Measurements from ENCODE around the gene CFAP46. TPM values are rescaled to one million over a fixed set of nuclear protein-coding genes. Genes with fewer than 3 reads are reported as not detected.

The CFAP46 gene
- total and polyA plus RNA-seq, 4 donors = 0.33 to 0.59 (median 0.42) TPM

- peaks cover 0 to 44% (median 1%) of the 10 kb centered on the region in 4 donors for H3K27me3 ChIP-seq (ENCODE audit: control insufficient read depth in 4 of 4, insufficient read depth in 4 of 4, low read length in 3 of 4)
- no peak for TF ChIP-seq HNF4G (IDR thresholded peaks at IDR 0.05)
- TF ChIP-seq RAD21 (IDR thresholded peaks at IDR 0.05) = no peak
- no peak for TF ChIP-seq FOXA1 (IDR thresholded peaks at IDR 0.05)
- TF ChIP-seq GABPA (IDR thresholded peaks at IDR 0.05 in 1 of 2, conservative IDR thresholded peaks at IDR 0.05 in 1 of 2) = no peak
- TF ChIP-seq TAF1 (conservative IDR thresholded peaks at IDR 0.05) = no peak
- no peak for TF ChIP-seq REST (IDR thresholded peaks at IDR 0.05)
- no peak for TF ChIP-seq YY1 (IDR thresholded peaks at IDR 0.05)
- no peak for TF ChIP-seq EGR1 (IDR thresholded peaks at IDR 0.05; ENCODE audit: low read depth in 2 of 2)
- no peak for TF ChIP-seq RXRA (IDR thresholded peaks at IDR 0.05)
- TF ChIP-seq JUND (IDR thresholded peaks at IDR 0.05) = no peak
- no peak for TF ChIP-seq HNF4A (conservative IDR thresholded peaks at IDR 0.05)
- TF ChIP-seq SP1 (IDR thresholded peaks at IDR 0.05) = no peak
- TF ChIP-seq FOXA2 (IDR thresholded peaks at IDR 0.05) = no peak
- no peak for TF ChIP-seq MAX (IDR thresholded peaks at IDR 0.05)
- TF ChIP-seq ATF3 (IDR thresholded peaks at IDR 0.05) = no peak
- no peak for TF ChIP-seq ZBTB33 (IDR thresholded peaks at IDR 0.05)
- 65% methylated on average over 15 of the region's 15 CpGs for WGBS
- no peak for DNase-seq (ENCODE audit: low spot score)
- H3K9ac ChIP-seq (ENCODE audit: low read depth in 1 of 2, low read length in 2 of 2) = no peak overlapping the region
- no peaks in the 10 kb centered on the region for H3K36me3 ChIP-seq (ENCODE audit: control insufficient read depth in 4 of 4, insufficient read depth in 3 of 4, low read depth in 1 of 4, low read length in 3 of 4)
- H3K4me3 ChIP-seq (ENCODE audit: low read depth in 1 of 3, low read length in 3 of 3) = no peak overlapping the region
- peaks cover 2 to 22% (median 6%) of the 10 kb centered on the region in 4 donors for H3K4me1 ChIP-seq (ENCODE audit: control insufficient read depth in 4 of 4, insufficient read depth in 4 of 4, low read length in 3 of 4)
- H3K9me3 ChIP-seq (ENCODE audit: control insufficient read depth in 4 of 4, low read length in 3 of 4) = peaks cover 0 to 4% (median 0%) of the 10 kb centered on the region in 4 donors
- no peak overlapping the region for H3K27ac ChIP-seq (ENCODE audit: low read depth in 1 of 2, low read length in 2 of 2)
Observed at GRCh38 chr10:132789659-132790148, 152.7 kb downstream of the CFAP46 start.

GRCh38 chr10:132788831-132789219 is 153.5 kb downstream of the CFAP46 start:
- Histone ChIP-seq H3K4me1 (ENCODE audit: control insufficient read depth in 4 of 4, insufficient read depth in 4 of 4, low read length in 3 of 4) (peaks cover 2 to 22% (median 6%) of the 10 kb centered on the region in 4 donors), H3K4me3 (ENCODE audit: low read depth in 1 of 3, low read length in 3 of 3) (no peak overlapping the region), H3K9ac (ENCODE audit: low read depth in 1 of 2, low read length in 2 of 2) (no peak overlapping the region), H3K27ac (ENCODE audit: low read depth in 1 of 2, low read length in 2 of 2) (no peak overlapping the region), H3K36me3 (ENCODE audit: control insufficient read depth in 4 of 4, insufficient read depth in 3 of 4, low read depth in 1 of 4, low read length in 3 of 4) (no peaks in the 10 kb centered on the region), H3K9me3 (ENCODE audit: control insufficient read depth in 4 of 4, low read length in 3 of 4) (peaks cover 0 to 9% (median 3%) of the 10 kb centered on the region in 4 donors), H3K27me3 (ENCODE audit: control insufficient read depth in 4 of 4, insufficient read depth in 4 of 4, low read length in 3 of 4) (peaks cover 0 to 53% (median 1%) of the 10 kb centered on the region in 4 donors)
- TF ChIP-seq REST (IDR thresholded peaks at IDR 0.05) = no peak
- no peak for TF ChIP-seq TAF1 (conservative IDR thresholded peaks at IDR 0.05)
- no peak for TF ChIP-seq JUND (IDR thresholded peaks at IDR 0.05)
- no peak for TF ChIP-seq CTCF (IDR thresholded peaks at IDR 0.05; ENCODE audit: low read depth, low read length, missing input control)
- TF ChIP-seq MAX (IDR thresholded peaks at IDR 0.05) = no peak
- no peak for TF ChIP-seq RAD21 (IDR thresholded peaks at IDR 0.05)
- no peak for TF ChIP-seq EGR1 (IDR thresholded peaks at IDR 0.05; ENCODE audit: low read depth in 2 of 2)
- DNase-seq (ENCODE audit: low spot score) = no peak
- 4% methylated on average over 30 of the region's 30 CpGs for WGBS

Measured in liver (tissue), 9 donors.